Tibial nerve (tissue), 3 donors: Measurements from ENCODE around the gene APLP2.

Experiments
- POLR2A ChIP-seq, 2 donors: fragments of 450-650 bp; IDR thresholded peaks; one replicate each; pipeline ENCODE4 v1.6.1; 2017; ENCODE audit warnings: antibody characterized with exemption in 2 of 2, mild to moderate bottlenecking in 2 of 2, moderate library complexity in 2 of 2
- TF ChIP-seq, protein P1 (sequence below), 5 experiments: fragments of 200-600 bp in 3 of 5; fragments of 450-650 bp in 2 of 5; sonication (generic) in 3 of 5; IDR thresholded peaks; one replicate each; pipeline ENCODE4 v1.5.1; 2016 to 2019; ENCODE audit warnings: antibody characterized with exemption in 5 of 5, mild to moderate bottlenecking in 3 of 5, moderate library complexity in 2 of 5

GRCh38 chr11:130034236-130034635, 35.5 kb upstream of the APLP2 start:
- TF ChIP-seq, protein P1, sequence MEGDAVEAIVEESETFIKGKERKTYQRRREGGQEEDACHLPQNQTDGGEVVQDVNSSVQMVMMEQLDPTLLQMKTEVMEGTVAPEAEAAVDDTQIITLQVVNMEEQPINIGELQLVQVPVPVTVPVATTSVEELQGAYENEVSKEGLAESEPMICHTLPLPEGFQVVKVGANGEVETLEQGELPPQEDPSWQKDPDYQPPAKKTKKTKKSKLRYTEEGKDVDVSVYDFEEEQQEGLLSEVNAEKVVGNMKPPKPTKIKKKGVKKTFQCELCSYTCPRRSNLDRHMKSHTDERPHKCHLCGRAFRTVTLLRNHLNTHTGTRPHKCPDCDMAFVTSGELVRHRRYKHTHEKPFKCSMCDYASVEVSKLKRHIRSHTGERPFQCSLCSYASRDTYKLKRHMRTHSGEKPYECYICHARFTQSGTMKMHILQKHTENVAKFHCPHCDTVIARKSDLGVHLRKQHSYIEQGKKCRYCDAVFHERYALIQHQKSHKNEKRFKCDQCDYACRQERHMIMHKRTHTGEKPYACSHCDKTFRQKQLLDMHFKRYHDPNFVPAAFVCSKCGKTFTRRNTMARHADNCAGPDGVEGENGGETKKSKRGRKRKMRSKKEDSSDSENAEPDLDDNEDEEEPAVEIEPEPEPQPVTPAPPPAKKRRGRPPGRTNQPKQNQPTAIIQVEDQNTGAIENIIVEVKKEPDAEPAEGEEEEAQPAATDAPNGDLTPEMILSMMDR (IDR thresholded peaks at IDR 0.05), result no peak
- TF ChIP-seq POLR2A (IDR thresholded peaks at IDR 0.05), result no peak
